Sigmoid colon (tissue), 4 donors: Measurements from ENCODE around the gene CASP3.

Source experiments
- CTCF ChIP-seq, 4 experiments: fragments of 450-650 bp in 3 of 4; fragments of 200-600 bp in 1 of 4; IDR thresholded peaks; one replicate each; pipeline ENCODE4 v1.5.1; 2016 to 2019; ENCODE audit warnings: antibody characterized with exemption in 4 of 4, mild to moderate bottlenecking in 3 of 4, moderate library complexity in 2 of 4
- EP300 ChIP-seq, 4 donors: sonication (generic); formaldehyde crosslinking; IDR thresholded peaks; one replicate each; pipeline ENCODE4 v1.6.1; 2017; ENCODE audit warnings: antibody characterized with exemption in 4 of 4
- POLR2A ChIP-seq, 2 donors: fragments of 450-650 bp; IDR thresholded peaks; one replicate each; pipeline ENCODE4 v1.6.1; 2016; ENCODE audit warnings: antibody characterized with exemption in 2 of 2, mild to moderate bottlenecking in 2 of 2, moderate library complexity in 2 of 2
- POLR2AphosphoS5 ChIP-seq, 4 donors: sonication (generic); formaldehyde crosslinking; IDR thresholded peaks; one replicate each; pipeline ENCODE4 v1.6.1; 2017; ENCODE audit warnings: antibody characterized with exemption in 4 of 4

GRCh38 chr4:184681916-184682315 is 32.7 kb upstream of the CASP3 start:
- TF ChIP-seq CTCF (IDR thresholded peaks at IDR 0.05) (no peak), POLR2A (IDR thresholded peaks at IDR 0.05) (no peak), EP300 (IDR thresholded peaks at IDR 0.05) (no peak), POLR2AphosphoS5 (IDR thresholded peaks at IDR 0.05) (no peak)
